GM12873 (cell line): Measurements from ENCODE around the gene C14orf119.

ENCODE experiments used
- TF ChIP-seq, protein P1 (sequence below): IDR thresholded peaks from 2 replicates; pipeline ENCODE4 v1.5.1; 2012; ENCODE audit warnings: low read depth, mild to moderate bottlenecking, moderate library complexity, low read length, control low read depth; ENCODE audit not compliant: insufficient read depth; ENCODE audit errors: missing control alignments

C14orf119 gene

DNA sequence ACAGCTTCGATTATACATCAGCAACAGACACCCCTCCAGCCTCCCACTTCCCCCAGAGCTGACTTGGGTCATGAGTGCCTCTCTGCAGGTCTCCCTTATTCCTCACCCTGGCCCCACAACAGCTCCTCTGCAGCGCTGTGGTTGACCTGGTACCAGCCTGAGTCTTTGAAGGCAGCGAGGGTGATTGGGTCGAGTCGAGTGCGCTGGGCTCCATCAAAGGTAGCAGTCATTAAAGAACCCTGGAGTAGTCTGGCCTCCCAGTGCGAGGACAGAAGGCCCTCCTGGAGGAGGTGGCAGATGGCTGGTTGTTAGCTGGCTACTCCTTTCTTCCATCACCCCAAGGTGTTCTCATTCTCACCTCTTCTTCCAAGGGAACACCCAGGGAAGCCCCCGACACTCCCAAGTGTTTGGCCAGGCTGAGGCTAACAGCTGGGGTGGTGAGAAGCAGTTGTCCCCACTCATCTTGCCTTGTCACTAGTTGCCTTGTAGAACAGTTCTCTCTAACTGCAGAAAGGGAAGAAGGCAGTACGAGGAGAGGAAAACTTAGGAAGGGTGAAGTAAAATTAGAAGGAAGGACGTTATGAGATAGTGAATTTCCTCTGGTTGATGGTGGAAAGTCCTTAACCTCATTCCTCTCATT is 6.8 kb downstream of the C14orf119 start:
- TF ChIP-seq, protein P1, sequence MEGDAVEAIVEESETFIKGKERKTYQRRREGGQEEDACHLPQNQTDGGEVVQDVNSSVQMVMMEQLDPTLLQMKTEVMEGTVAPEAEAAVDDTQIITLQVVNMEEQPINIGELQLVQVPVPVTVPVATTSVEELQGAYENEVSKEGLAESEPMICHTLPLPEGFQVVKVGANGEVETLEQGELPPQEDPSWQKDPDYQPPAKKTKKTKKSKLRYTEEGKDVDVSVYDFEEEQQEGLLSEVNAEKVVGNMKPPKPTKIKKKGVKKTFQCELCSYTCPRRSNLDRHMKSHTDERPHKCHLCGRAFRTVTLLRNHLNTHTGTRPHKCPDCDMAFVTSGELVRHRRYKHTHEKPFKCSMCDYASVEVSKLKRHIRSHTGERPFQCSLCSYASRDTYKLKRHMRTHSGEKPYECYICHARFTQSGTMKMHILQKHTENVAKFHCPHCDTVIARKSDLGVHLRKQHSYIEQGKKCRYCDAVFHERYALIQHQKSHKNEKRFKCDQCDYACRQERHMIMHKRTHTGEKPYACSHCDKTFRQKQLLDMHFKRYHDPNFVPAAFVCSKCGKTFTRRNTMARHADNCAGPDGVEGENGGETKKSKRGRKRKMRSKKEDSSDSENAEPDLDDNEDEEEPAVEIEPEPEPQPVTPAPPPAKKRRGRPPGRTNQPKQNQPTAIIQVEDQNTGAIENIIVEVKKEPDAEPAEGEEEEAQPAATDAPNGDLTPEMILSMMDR: no peak

DNA sequence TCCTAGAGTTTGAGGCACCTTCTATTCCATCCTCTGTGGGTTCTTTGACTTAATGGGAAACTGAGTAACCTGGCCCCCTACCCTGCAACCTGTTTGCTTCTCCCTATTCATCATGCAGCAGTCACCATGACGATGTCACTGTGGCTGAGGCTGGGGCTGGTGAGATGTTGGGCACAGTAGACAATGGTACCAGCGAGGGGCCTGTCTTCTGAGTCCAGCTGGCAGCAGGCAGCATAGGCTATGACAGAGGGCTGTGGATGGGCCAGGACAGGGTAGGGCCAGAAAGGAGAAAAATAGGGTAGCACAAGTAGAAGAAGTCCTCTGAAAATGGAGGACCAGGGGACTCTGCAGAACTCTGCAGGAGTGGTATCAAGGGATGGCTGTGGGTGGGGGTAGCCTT is 7.5 kb downstream of the C14orf119 start:
- TF ChIP-seq, protein P1: no peak

DNA sequence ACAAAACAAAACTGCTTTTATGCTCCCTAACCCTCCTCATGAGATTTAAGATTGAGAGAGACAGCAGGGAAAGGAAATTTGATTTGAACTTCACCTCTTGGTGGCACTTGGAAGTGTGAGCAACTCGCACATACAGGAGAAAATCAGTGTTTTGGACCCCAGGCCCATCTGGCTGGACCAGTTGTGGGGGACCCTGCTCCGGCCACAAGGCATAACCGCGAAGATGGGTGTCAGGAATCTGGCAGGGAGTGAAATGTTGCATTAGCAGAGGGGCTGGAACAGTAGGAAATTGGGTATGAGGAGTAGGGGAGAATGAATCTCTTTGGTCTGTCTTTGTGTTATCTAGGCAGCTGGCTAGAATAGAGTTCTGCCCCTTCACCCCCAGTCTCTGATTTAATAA is 8.3 kb downstream of the C14orf119 start:
- TF ChIP-seq, protein P1: no peak

DNA sequence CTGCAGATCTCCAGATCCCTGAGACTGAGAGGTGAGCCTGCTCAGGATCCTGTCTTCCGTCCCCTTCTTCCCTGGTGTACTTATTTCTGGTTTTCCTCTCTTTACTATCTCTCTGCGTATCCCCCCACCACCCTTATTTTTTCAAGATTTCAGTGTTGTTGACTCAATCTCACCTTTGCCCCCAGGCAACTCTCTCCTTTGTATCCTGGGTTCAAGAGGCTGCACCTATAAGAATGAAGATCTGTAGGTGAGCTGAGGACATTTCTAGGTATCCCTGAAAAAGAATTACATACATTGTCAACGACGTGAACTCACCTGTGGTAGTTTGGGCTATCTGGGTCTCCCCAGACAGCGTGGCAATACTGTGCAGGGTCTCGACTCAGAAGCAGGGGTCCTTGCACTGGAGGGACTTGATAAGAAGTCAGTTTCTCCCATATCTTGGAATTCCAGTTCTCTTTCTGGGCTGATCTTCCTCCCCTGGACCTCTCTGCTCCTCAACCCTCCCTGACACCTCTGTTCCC is 8.8 kb downstream of the C14orf119 start:
- TF ChIP-seq, protein P1: no peak

DNA sequence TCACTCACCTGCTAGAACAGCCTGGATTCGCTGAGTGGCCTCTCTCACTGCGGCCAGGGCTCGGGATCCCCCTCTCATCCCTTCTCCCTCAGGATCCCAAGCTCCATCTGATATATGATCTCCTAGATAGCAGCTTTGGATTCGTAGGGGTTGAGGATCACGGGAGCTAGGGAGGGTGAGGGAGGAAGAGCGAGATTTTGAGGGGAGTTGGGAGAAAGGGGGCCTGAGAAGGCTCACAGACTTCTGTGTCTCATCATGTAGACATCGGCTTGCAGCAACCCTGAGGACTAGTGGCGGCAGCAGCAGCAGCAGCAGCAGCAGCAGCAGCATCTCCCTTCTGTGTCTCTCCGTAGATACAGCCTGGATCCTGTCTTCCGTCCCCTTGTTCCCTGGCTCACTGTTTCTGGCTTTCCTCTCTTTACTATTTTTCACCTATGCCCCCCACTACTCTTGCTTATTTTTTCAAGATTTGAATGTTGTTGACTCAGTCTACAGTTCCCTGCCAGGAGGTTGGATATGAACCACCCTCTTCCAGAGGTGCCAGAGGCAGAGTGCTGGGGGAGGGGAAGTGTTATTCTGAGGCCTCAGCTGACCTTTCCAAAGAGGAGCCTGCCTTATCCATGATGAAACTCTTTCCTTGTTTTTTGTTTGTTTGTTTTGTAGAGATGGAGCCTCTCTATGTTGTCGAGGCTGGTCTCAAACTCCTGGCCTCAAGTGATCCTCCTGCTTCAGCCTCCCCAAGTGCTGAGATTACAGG is 9.5 kb downstream of the C14orf119 start, which contains the start of gene CIROP:
Gene CIROP (minus strand): TSS at position 399 of the 757 bp plus-strand sequence. CDS start 69 bp downstream, at position 330.
- TF ChIP-seq, protein P1: no peak

DNA sequence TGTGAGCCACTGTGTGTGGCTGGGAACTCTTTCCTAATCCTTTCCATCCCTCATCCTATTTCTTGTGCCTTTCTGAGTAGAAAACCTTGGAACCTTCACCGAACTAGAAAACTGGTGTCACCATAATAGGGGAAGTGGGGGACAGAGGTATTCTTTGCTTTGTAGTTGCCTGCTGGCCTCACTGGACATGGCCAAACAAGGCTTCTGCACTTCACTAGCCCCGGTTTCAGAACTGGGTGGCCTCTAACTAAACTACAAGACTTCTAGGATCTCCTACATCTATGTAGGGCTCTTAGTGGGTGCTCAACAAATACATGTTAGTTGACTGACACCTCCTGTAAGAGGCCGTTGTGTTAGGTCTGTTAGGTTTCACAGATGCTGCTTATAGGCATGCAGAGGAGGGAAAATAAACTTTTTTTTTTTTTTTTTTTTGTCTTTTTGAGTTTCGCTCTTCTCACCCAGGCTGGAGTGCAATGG is 10.1 kb downstream of the C14orf119 start:
- TF ChIP-seq, protein P1: no peak

DNA sequence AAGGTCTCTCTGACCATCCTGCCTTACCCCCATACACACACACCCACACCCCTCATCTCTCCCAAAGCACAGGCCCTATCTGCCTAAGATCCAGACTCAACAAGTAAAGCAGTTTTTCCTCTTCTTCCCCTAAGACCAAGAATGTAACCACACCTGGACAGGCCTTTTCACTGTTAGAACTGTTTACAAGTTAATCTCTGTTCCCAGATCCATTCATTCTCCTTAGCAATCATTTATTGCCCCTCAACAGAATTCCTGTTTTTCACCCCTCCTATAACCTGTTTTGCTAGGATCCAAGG is 11.4 kb downstream of the C14orf119 start:
- TF ChIP-seq, protein P1: no peak
